ENCODE data around the gene PHACTR1. TPM values are rescaled to one million over a fixed set of nuclear protein-coding genes. Genes with fewer than 3 reads are reported as not detected.

PHACTR1 gene
- total and polyA plus RNA-seq, 2 donors (not counting 1 experiment from before 2014, with no cell fraction given), result 0.60 to 1.2 TPM

DNA sequence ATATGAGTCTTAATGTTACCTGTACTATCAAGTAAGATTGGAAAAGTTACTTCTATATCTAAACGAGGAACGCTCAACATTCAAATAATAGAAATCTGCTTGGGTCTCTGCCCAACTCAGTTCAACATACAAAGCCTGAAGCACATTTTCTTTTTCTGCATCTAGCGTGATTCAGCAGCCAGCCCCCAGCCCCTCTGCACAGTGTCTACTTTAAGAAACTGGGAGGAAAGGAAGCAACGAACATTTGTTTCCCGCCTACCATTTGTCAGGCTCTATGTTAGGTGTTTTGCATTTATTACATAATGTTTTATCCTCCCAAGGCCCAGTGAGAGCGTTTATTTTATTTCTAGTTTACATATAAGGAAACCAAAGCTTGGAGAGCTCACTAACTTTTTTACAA is 17.3 kb downstream of the PHACTR1 start:
- Histone ChIP-seq H3K79me2 (ENCODE audit: control insufficient read depth, insufficient read depth, low read length) (no peaks in the 10 kb centered on the region), H2AFZ (ENCODE audit: low read length) (no peak overlapping the region), H3K4me3 (replicated peaks in 1 of 4; ENCODE audit: control extremely low read depth in 1 of 4, insufficient read depth in 1 of 4, low read depth in 3 of 4, low read length in 4 of 4) (no peak overlapping the region), H4K20me1 (ENCODE audit: control insufficient read depth, extremely low read depth, insufficient read depth, low read length) (no peaks in the 10 kb centered on the region), H3K9ac (ENCODE audit: insufficient read depth, low read length) (no peak overlapping the region), H3K27me3 (ENCODE audit: control insufficient read depth, insufficient read depth, low read length) (no peaks in the 10 kb centered on the region), H3K27ac (ENCODE audit: insufficient read depth, low read length) (no peak overlapping the region), H3K4me1 (ENCODE audit: control insufficient read depth, extremely low read depth, insufficient read depth, low read length) (no peaks in the 10 kb centered on the region), H3K9me3 (ENCODE audit: control insufficient read depth, insufficient read depth, low read depth, low read length) (no peaks in the 10 kb centered on the region), H3K36me3 (ENCODE audit: control insufficient read depth, insufficient read depth, low read length) (no peaks in the 10 kb centered on the region), H3K4me2 (ENCODE audit: extremely low read depth, insufficient read depth, low read length) (no peak overlapping the region)
- TF ChIP-seq, protein P1, sequence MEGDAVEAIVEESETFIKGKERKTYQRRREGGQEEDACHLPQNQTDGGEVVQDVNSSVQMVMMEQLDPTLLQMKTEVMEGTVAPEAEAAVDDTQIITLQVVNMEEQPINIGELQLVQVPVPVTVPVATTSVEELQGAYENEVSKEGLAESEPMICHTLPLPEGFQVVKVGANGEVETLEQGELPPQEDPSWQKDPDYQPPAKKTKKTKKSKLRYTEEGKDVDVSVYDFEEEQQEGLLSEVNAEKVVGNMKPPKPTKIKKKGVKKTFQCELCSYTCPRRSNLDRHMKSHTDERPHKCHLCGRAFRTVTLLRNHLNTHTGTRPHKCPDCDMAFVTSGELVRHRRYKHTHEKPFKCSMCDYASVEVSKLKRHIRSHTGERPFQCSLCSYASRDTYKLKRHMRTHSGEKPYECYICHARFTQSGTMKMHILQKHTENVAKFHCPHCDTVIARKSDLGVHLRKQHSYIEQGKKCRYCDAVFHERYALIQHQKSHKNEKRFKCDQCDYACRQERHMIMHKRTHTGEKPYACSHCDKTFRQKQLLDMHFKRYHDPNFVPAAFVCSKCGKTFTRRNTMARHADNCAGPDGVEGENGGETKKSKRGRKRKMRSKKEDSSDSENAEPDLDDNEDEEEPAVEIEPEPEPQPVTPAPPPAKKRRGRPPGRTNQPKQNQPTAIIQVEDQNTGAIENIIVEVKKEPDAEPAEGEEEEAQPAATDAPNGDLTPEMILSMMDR (conservative IDR thresholded peaks at IDR 0.05 in 1 of 2, IDR thresholded peaks at IDR 0.05 in 1 of 2; ENCODE audit: low read depth in 1 of 2, low read length in 2 of 2), result no peak
- TF ChIP-seq EZH2 (IDR thresholded peaks at IDR 0.05; ENCODE audit: low read length, missing control alignments), result no peak
- no peak for DNase-seq (ENCODE audit: low read depth in 2 of 2)

DNA sequence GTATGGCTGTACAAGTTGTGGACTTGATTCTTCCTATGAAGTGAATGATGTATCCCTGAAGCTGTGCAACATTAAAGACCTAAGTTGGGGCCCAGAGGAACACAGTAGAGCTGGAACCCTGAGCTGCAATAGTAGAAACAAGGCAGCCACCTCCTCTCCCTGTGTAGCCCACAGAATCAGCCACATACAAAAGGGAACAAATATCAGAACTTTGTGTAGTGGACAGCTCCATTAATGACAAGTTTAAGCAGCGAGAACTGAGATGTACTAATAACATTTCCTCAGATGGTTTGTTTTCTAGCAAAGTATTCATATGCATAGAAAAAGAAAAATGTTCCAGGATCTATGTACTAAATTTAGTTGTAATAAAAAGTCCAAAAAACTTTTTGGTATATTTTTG is 19.2 kb downstream of the PHACTR1 start:
- H3K9ac ChIP-seq (ENCODE audit: insufficient read depth, low read length), result no peak overlapping the region
- TF ChIP-seq EZH2 (IDR thresholded peaks at IDR 0.05; ENCODE audit: low read length, missing control alignments), result no peak
- TF ChIP-seq, protein P1 (conservative IDR thresholded peaks at IDR 0.05 in 1 of 2, IDR thresholded peaks at IDR 0.05 in 1 of 2; ENCODE audit: low read depth in 1 of 2, low read length in 2 of 2), result no peak
- no peaks in the 10 kb centered on the region for H3K36me3 ChIP-seq (ENCODE audit: control insufficient read depth, insufficient read depth, low read length)
- H3K4me2 ChIP-seq (ENCODE audit: extremely low read depth, insufficient read depth, low read length), result no peak overlapping the region
- H3K4me3 ChIP-seq (replicated peaks in 1 of 4; ENCODE audit: control extremely low read depth in 1 of 4, insufficient read depth in 1 of 4, low read depth in 3 of 4, low read length in 4 of 4), result no peak overlapping the region
- H4K20me1 ChIP-seq (ENCODE audit: control insufficient read depth, extremely low read depth, insufficient read depth, low read length), result no peaks in the 10 kb centered on the region
- H3K27me3 ChIP-seq (ENCODE audit: control insufficient read depth, insufficient read depth, low read length), result no peaks in the 10 kb centered on the region
- no peak overlapping the region for H2AFZ ChIP-seq (ENCODE audit: low read length)
- no peaks in the 10 kb centered on the region for H3K79me2 ChIP-seq (ENCODE audit: control insufficient read depth, insufficient read depth, low read length)
- no peak overlapping the region for H3K27ac ChIP-seq (ENCODE audit: insufficient read depth, low read length)
- no peaks in the 10 kb centered on the region for H3K4me1 ChIP-seq (ENCODE audit: control insufficient read depth, extremely low read depth, insufficient read depth, low read length)
- no peaks in the 10 kb centered on the region for H3K9me3 ChIP-seq (ENCODE audit: control insufficient read depth, insufficient read depth, low read depth, low read length)
- DNase-seq (ENCODE audit: low read depth in 2 of 2), result no peak

DNA sequence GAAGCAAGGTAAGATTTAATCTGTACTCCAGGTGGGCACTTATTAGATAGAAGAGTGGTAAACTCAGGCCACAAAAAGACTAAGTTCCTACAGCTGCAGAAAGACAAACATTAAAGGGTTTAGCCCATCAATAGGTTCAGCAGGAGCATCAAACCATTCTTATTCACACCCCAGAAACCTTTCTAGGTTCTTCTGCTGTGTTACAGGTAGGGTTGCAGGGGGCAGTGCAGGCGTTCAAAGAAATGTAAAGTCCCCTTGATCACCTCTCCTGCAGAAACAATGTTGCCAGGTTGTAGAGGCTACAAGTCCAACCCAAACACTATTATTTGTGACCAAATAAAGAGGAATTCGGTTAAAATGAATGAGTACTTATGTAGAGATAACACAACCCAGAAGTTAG is 31.8 kb downstream of the PHACTR1 start:
- no peaks in the 10 kb centered on the region for H3K4me1 ChIP-seq (ENCODE audit: control insufficient read depth, extremely low read depth, insufficient read depth, low read length)
- H3K9me3 ChIP-seq (ENCODE audit: control insufficient read depth, insufficient read depth, low read depth, low read length), result no peaks in the 10 kb centered on the region
- H2AFZ ChIP-seq (ENCODE audit: low read length), result no peak overlapping the region
- H3K27ac ChIP-seq (ENCODE audit: insufficient read depth, low read length), result no peak overlapping the region
- TF ChIP-seq, protein P1 (conservative IDR thresholded peaks at IDR 0.05 in 1 of 2, IDR thresholded peaks at IDR 0.05 in 1 of 2; ENCODE audit: low read depth in 1 of 2, low read length in 2 of 2), result no peak
- TF ChIP-seq EZH2 (IDR thresholded peaks at IDR 0.05; ENCODE audit: low read length, missing control alignments), result no peak
- no peak for DNase-seq (ENCODE audit: low read depth in 2 of 2)
- no peaks in the 10 kb centered on the region for H3K79me2 ChIP-seq (ENCODE audit: control insufficient read depth, insufficient read depth, low read length)
- H3K4me3 ChIP-seq (replicated peaks in 1 of 4; ENCODE audit: control extremely low read depth in 1 of 4, insufficient read depth in 1 of 4, low read depth in 3 of 4, low read length in 4 of 4), result no peak overlapping the region
- no peak overlapping the region for H3K9ac ChIP-seq (ENCODE audit: insufficient read depth, low read length)
- no peaks in the 10 kb centered on the region for H3K36me3 ChIP-seq (ENCODE audit: control insufficient read depth, insufficient read depth, low read length)
- no peaks in the 10 kb centered on the region for H3K27me3 ChIP-seq (ENCODE audit: control insufficient read depth, insufficient read depth, low read length)
- no peak overlapping the region for H3K4me2 ChIP-seq (ENCODE audit: extremely low read depth, insufficient read depth, low read length)
- H4K20me1 ChIP-seq (ENCODE audit: control insufficient read depth, extremely low read depth, insufficient read depth, low read length), result no peaks in the 10 kb centered on the region

Data from fibroblast of lung (primary cell).